Smooth muscle cell (in vitro differentiated cells): ENCODE measurements around the gene CD63. TPM values are rescaled to one million over a fixed set of nuclear protein-coding genes. Genes with fewer than 3 reads are reported as not detected.

Experiments used
- DNase-seq: peaks from one replicate; lab custom pipeline; 2025; ENCODE audit not compliant: unreplicated experiment; lab: John Stamatoyannopoulos, UW
- H2AFZ ChIP-seq: fragments of 200-600 bp; sonication (generic); 2 replicates; pipeline ENCODE4 v1.6.0; 2016; ENCODE audit warnings: antibody characterized with exemption, low read depth, mild to moderate bottlenecking
- H3F3A ChIP-seq: fragments of 200-600 bp; sonication (generic); 2 replicates; pipeline ENCODE4 v1.6.0; 2017; ENCODE audit warnings: antibody characterized with exemption, low read depth
- H3K27ac ChIP-seq: fragments of 200-600 bp; sonication (generic); 2 replicates; pipeline ENCODE4 v1.5.1; 2016; ENCODE audit warnings: low read depth, mild to moderate bottlenecking
- H3K27me3 ChIP-seq: fragments of 200-600 bp; sonication (generic); 2 replicates; pipeline ENCODE4 v1.6.1; 2016; ENCODE audit warnings: low read depth, mild to moderate bottlenecking
- H3K36me3 ChIP-seq: fragments of 200-600 bp; sonication (generic); 2 replicates; pipeline ENCODE4 v1.5.1; 2016; ENCODE audit warnings: low read depth
- H3K4me1 ChIP-seq: fragments of 200-600 bp; sonication (generic); 2 replicates; pipeline ENCODE4 v1.5.1; 2016; ENCODE audit warnings: low read depth
- H3K4me2 ChIP-seq: fragments of 200-600 bp; sonication (generic); 2 replicates; pipeline ENCODE4 v1.6.0; 2016; ENCODE audit warnings: mild to moderate bottlenecking
- H3K4me3 ChIP-seq: fragments of 200-600 bp; sonication (generic); 2 replicates; pipeline ENCODE4 v1.5.1; 2016; ENCODE audit warnings: mild to moderate bottlenecking
- H3K79me2 ChIP-seq: fragments of 200-600 bp; sonication (generic); 2 replicates; pipeline ENCODE4 v1.6.0; 2016; ENCODE audit warnings: low read depth, mild to moderate bottlenecking
- H3K9ac ChIP-seq: fragments of 200-600 bp; sonication (generic); 2 replicates; pipeline ENCODE4 v1.6.0; 2016; ENCODE audit warnings: low read depth
- H3K9me3 ChIP-seq: fragments of 200-600 bp; sonication (generic); replicated peaks from 2 replicates; pipeline ENCODE4 v1.5.1; 2016; ENCODE audit warnings: low read depth
- H4K20me1 ChIP-seq: fragments of 200-600 bp; sonication (generic); 2 replicates; pipeline ENCODE4 v1.6.0; 2016; ENCODE audit warnings: low read depth
- WGBS: methylation state at CpG from one replicate; pipeline ENCODE4 v1.1.7; 2016; ENCODE audit warnings: low lambda C conversion rate; 5-methylcytosine and 5-hydroxymethylcytosine counted together
- polyA plus RNA-seq: library from polyadenylated mRNA; unstranded; fragments of >200 nt; fragmentation: Nextera tagmentation; extraction: Ambion mirVana; gene quantifications from 2 replicates; pipeline ENCODE4 v1.2.1, GENCODE V29; 2016
- small RNA-seq: library from RNA; depleted of rRNA; stranded (forward); fragments of <200 nt; gene quantifications from one replicate; pipeline ENCODE3, GENCODE V24; 2014
- total RNA-seq: library from RNA; depleted of rRNA; stranded (reverse); fragments of >200 nt; gene quantifications from 2 replicates; pipeline ENCODE4 v1.2.3, GENCODE V29; 2014
- TF ChIP-seq, protein P1 (sequence below): fragments of 200-600 bp; sonication (generic); IDR thresholded peaks from 2 replicates; pipeline ENCODE4 v1.5.1; 2017; ENCODE audit warnings: borderline replicate concordance, mild to moderate bottlenecking, antibody characterized with exemption; ENCODE audit not compliant: insufficient read depth, poor library complexity, severe bottlenecking

CD63 gene
- total and polyA plus RNA-seq, 2 experiments from 2014 or later = 1,107 to 2,317 TPM

DNA sequence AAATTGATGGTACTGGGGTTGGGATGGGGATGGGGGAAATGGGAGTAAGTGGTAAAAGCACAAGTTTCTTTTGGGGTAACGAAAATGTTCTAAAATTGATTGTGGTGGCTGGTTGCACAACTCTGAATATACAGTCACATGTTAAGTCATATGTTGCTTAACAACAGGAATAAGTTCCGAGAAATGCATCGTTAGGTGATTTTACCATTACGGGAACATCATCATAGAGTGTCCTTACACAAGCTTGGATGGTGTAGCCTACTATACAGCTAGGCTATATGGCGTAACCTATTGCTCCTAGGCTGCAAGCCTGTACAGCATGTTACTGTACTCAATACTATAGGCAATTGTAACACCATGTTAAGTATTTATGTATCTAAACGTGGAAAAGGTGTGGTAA lies 52.1 kb downstream of the CD63 start:
- Histone ChIP-seq H3K27me3 (peaks cover 5% of the 10 kb centered on the region), H3K27ac (no peak overlapping the region), H3K4me2 (no peak overlapping the region), H3K79me2 (no peaks in the 10 kb centered on the region), H3K4me3 (no peak overlapping the region), H2AFZ (no peak overlapping the region), H3K36me3 (no peaks in the 10 kb centered on the region), H4K20me1 (no peaks in the 10 kb centered on the region), H3F3A (no peaks in the 10 kb centered on the region), H3K9me3 (no peaks in the 10 kb centered on the region), H3K9ac (no peak overlapping the region), H3K4me1 (peaks cover 6% of the 10 kb centered on the region)
- TF ChIP-seq, protein P1, sequence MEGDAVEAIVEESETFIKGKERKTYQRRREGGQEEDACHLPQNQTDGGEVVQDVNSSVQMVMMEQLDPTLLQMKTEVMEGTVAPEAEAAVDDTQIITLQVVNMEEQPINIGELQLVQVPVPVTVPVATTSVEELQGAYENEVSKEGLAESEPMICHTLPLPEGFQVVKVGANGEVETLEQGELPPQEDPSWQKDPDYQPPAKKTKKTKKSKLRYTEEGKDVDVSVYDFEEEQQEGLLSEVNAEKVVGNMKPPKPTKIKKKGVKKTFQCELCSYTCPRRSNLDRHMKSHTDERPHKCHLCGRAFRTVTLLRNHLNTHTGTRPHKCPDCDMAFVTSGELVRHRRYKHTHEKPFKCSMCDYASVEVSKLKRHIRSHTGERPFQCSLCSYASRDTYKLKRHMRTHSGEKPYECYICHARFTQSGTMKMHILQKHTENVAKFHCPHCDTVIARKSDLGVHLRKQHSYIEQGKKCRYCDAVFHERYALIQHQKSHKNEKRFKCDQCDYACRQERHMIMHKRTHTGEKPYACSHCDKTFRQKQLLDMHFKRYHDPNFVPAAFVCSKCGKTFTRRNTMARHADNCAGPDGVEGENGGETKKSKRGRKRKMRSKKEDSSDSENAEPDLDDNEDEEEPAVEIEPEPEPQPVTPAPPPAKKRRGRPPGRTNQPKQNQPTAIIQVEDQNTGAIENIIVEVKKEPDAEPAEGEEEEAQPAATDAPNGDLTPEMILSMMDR = no peak
- 87% methylated on average over 6 of the region's 6 CpGs for WGBS
- no peak for DNase-seq

DNA sequence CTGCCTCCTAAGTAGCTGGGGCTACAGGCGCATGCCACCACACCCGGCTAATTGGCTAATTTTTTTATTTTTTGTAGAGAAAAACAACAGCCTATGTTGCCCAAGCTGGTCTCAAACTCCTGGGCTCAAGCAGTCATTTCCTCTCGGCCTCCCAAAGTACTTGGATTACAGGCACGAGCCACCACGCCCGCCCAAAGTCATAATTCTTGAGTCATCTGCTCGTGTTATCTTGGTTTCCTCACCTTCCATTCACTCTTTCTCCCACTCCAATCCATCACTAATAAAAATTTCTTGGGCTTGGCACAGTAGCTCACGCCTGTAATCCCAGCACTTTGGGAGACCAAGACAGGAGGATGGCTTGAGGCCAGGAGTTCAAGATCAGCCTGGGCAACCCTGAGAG lies 53.1 kb downstream of the CD63 start:
- Histone ChIP-seq H3K27ac (no peak overlapping the region), H3K9me3 (no peaks in the 10 kb centered on the region), H3K4me3 (no peak overlapping the region), H3K79me2 (no peaks in the 10 kb centered on the region), H3K4me1 (no peaks in the 10 kb centered on the region), H3K36me3 (no peaks in the 10 kb centered on the region), H3K27me3 (peaks cover 5% of the 10 kb centered on the region), H3K4me2 (no peak overlapping the region), H2AFZ (no peak overlapping the region), H3F3A (no peaks in the 10 kb centered on the region), H3K9ac (no peak overlapping the region), H4K20me1 (no peaks in the 10 kb centered on the region)
- WGBS = 87% methylated on average over 8 of the region's 8 CpGs
- no peak for DNase-seq
- TF ChIP-seq, protein P1 = no peak

Small RNA genes lying within 50 kb of the gene (small RNA-seq; reads per million reads assigned to genes)
- gene AC009779.1 = not detected
- not detected for gene RF00017

Other genes starting within 250 kb of the CD63 start
- gene OR6C68, start 236.6 kb downstream of the CD63 start, total RNA-seq = not detected in 2 replicates
- gene OR6C68, start 236.6 kb downstream of the CD63 start, polyA plus RNA-seq = not detected in 2 replicates
- gene OR6C4, start 179.4 kb downstream of the CD63 start, total RNA-seq = not detected in 2 replicates
- not detected in 2 replicates for gene OR6C4, start 179.4 kb downstream of the CD63 start, polyA plus RNA-seq
- gene OR2AP1, start 156.5 kb downstream of the CD63 start, total RNA-seq = not detected in 2 replicates
- not detected in 2 replicates for gene OR2AP1, start 156.5 kb downstream of the CD63 start, polyA plus RNA-seq
- gene OR10P1, start 92.1 kb downstream of the CD63 start, total RNA-seq = not detected in 2 replicates
- gene OR10P1, start 92.1 kb downstream of the CD63 start, polyA plus RNA-seq = not detected in 2 replicates
- gene ITGA7, start 21.1 kb downstream of the CD63 start, total RNA-seq = 0.90 and 1.3 TPM in 2 replicates
- 1.1 and 1.6 TPM in 2 replicates for gene ITGA7, start 21.1 kb downstream of the CD63 start, polyA plus RNA-seq
- gene BLOC1S1, start 13.0 kb downstream of the CD63 start, total RNA-seq = 107 and 146 TPM in 2 replicates
- gene BLOC1S1, start 13.0 kb downstream of the CD63 start, polyA plus RNA-seq = 142 and 150 TPM in 2 replicates
- gene RDH5, start 8.6 kb downstream of the CD63 start, total RNA-seq = 3.0 TPM in 1 of 2 replicates, not detected in the other
- gene RDH5, start 8.6 kb downstream of the CD63 start, polyA plus RNA-seq = 3.7 and 9.2 TPM in 2 replicates
- 2.8 and 3.5 TPM in 2 replicates for gene GDF11, start 14.1 kb upstream of the CD63 start, total RNA-seq
- gene GDF11, start 14.1 kb upstream of the CD63 start, polyA plus RNA-seq = 2.3 and 2.6 TPM in 2 replicates
- 124 and 169 TPM in 2 replicates for gene SARNP, start 88.7 kb upstream of the CD63 start, total RNA-seq
- 128 and 139 TPM in 2 replicates for gene SARNP, start 88.7 kb upstream of the CD63 start, polyA plus RNA-seq
- 18.9 and 32.5 TPM in 2 replicates for gene ORMDL2, start 89.0 kb upstream of the CD63 start, total RNA-seq
- 79.5 and 134 TPM in 2 replicates for gene ORMDL2, start 89.0 kb upstream of the CD63 start, polyA plus RNA-seq
- gene DNAJC14, start 100.6 kb upstream of the CD63 start, total RNA-seq = 25.2 and 32.6 TPM in 2 replicates
- 22.1 and 22.4 TPM in 2 replicates for gene DNAJC14, start 100.6 kb upstream of the CD63 start, polyA plus RNA-seq
- 14.9 and 17.6 TPM in 2 replicates for gene MMP19, start 113.9 kb upstream of the CD63 start, total RNA-seq
- 15.6 and 18.2 TPM in 2 replicates for gene MMP19, start 113.9 kb upstream of the CD63 start, polyA plus RNA-seq
- gene PYM1, start 198.9 kb upstream of the CD63 start, total RNA-seq = 28.6 and 36.0 TPM in 2 replicates
- gene PYM1, start 198.9 kb upstream of the CD63 start, polyA plus RNA-seq = 48.2 and 51.2 TPM in 2 replicates
- 86.0 and 87.1 TPM in 2 replicates for gene DGKA, start 202.2 kb upstream of the CD63 start, total RNA-seq
- gene DGKA, start 202.2 kb upstream of the CD63 start, polyA plus RNA-seq = 66.3 and 125 TPM in 2 replicates
- 1.8 and 4.7 TPM in 2 replicates for gene PMEL, start 237.0 kb upstream of the CD63 start, total RNA-seq
- gene PMEL, start 237.0 kb upstream of the CD63 start, polyA plus RNA-seq = 1.4 and 1.9 TPM in 2 replicates
- gene CDK2, start 237.8 kb upstream of the CD63 start, total RNA-seq = 36.5 and 37.5 TPM in 2 replicates
- 25.8 and 33.3 TPM in 2 replicates for gene CDK2, start 237.8 kb upstream of the CD63 start, polyA plus RNA-seq
- 77.2 and 90.4 TPM in 2 replicates for gene RAB5B, start 245.1 kb upstream of the CD63 start, total RNA-seq
- gene RAB5B, start 245.1 kb upstream of the CD63 start, polyA plus RNA-seq = 81.9 and 93.4 TPM in 2 replicates